WERI-Rb-1 (cell line): ENCODE data around the gene TNFRSF14.
A peak's percentile ranks its signal among the peaks of the same experiment; 100 is the strongest.

Experiments
- DNase-seq: peaks from one replicate; pipeline ENCODE4 v3.0.0-alpha.2; 2020
- H3K27ac ChIP-seq: fragments of 250-450 bp; sonication (Bioruptor Pico); 2 replicates; pipeline ENCODE4 v1.5.1; 2020; ENCODE audit warnings: mild to moderate bottlenecking, moderate library complexity
- H3K27me3 ChIP-seq: fragments of 250-450 bp; sonication (Bioruptor Pico); 2 replicates; pipeline ENCODE4 v1.5.1; 2021; ENCODE audit warnings: mild to moderate bottlenecking, low read depth, moderate library complexity; ENCODE audit not compliant: insufficient read depth, severe bottlenecking
- H3K36me3 ChIP-seq: fragments of 250-450 bp; sonication (Bioruptor Pico); 2 replicates; pipeline ENCODE4 v1.5.1; 2020; ENCODE audit warnings: mild to moderate bottlenecking, moderate library complexity
- H3K4me3 ChIP-seq: 2 replicates; pipeline ENCODE4 v1.5.1; 2011; ENCODE audit warnings: low read depth, mild to moderate bottlenecking, control low read depth, low read length
- H3K9me3 ChIP-seq: fragments of 250-450 bp; sonication (Bioruptor Pico); 2 replicates; pipeline ENCODE4 v1.5.1; 2021; ENCODE audit warnings: mild to moderate bottlenecking, moderate library complexity; ENCODE audit not compliant: severe bottlenecking
- TF ChIP-seq, protein P1 (sequence below): IDR thresholded peaks from 2 replicates; pipeline ENCODE4 v1.5.1; 2011; ENCODE audit warnings: low read depth, mild to moderate bottlenecking, control low read depth, inconsistent platforms, low read length

The TNFRSF14 gene

DNA sequence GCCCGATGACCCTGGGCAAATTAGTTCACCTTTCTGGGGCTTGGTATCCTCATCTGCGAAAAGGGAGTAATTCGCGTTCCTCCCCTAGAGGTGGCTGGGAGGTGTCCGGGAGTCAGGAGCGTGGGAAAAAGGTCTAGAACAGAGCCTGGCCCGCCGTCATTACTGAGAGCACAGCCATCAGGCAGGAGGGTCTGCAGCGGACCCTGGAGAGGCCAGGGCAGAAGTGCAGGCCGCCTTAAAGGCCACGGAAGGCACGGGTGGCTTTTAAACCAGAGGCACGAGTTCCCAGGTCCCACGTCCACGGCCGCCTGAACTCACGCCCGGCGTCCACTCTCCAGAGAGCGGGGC lies 30.6 kb upstream of the TNFRSF14 start:
- TF ChIP-seq, protein P1, sequence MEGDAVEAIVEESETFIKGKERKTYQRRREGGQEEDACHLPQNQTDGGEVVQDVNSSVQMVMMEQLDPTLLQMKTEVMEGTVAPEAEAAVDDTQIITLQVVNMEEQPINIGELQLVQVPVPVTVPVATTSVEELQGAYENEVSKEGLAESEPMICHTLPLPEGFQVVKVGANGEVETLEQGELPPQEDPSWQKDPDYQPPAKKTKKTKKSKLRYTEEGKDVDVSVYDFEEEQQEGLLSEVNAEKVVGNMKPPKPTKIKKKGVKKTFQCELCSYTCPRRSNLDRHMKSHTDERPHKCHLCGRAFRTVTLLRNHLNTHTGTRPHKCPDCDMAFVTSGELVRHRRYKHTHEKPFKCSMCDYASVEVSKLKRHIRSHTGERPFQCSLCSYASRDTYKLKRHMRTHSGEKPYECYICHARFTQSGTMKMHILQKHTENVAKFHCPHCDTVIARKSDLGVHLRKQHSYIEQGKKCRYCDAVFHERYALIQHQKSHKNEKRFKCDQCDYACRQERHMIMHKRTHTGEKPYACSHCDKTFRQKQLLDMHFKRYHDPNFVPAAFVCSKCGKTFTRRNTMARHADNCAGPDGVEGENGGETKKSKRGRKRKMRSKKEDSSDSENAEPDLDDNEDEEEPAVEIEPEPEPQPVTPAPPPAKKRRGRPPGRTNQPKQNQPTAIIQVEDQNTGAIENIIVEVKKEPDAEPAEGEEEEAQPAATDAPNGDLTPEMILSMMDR: no peak
- Histone ChIP-seq H3K27me3 (no peaks in the 10 kb centered on the region), H3K9me3 (no peaks in the 10 kb centered on the region), H3K27ac (peak overlapping the region; percentile 83), H3K4me3 (peak overlapping the region; percentile 67), H3K36me3 (peaks cover 41% of the 10 kb centered on the region)
- no peak for DNase-seq

DNA sequence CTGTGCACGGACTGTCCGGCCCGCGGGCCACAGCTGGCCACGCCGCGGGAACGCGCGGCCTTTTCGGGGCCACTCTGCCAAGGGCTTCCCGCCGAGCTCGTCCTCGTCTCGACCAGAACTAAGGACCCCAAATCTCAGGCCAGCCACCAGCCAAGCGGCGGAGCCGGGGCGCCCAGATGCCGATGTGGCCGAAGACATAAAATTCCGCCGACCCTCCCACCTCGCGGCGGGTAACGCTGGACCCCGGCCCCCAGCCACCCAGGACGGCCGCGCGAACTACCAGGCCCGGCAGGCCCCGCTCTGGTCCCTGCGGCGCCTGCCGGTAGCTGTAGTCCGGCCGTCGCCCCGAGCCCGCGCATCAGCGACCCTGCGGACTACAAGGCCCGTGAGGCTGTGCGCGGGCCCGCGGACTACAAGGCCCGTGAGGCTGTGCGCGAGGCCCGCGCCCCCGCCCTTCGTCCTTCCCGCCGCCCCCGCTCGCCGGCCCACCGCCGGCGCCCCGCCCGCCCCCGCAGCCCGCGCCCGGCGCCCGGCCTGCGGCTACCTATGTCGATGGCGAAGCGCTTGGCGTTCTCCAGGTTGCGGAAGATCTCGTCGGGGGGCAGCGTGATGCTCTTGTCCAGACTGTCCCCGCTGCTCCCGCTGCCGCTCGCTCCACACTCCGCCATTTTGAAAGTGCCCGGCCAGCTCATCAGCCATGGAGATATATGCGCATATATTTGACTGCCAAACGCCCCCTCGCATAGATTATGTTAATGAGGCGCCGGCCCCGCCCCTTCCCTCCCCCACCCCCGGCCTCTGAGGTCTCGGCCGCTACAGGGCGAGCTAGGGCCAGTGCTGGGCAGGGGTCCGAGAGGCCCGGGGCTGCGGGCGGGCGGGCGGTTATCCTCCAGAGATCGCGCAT lies 30.0 kb upstream of the TNFRSF14 start, which contains the start of gene PANK4:
PANK4 (minus strand) TSS at position 677 of the 904 bp plus-strand sequence; CDS start at position 668, 9 bp downstream.
- TF ChIP-seq, protein P1: no peak
- no peaks in the 10 kb centered on the region for H3K9me3 ChIP-seq
- H3K27ac ChIP-seq: peak within 1 kb of the TSS; percentile 86
- peaks cover 35% of the 10 kb centered on the region for H3K36me3 ChIP-seq
- H3K27me3 ChIP-seq: no peaks in the 10 kb centered on the region
- DNase-seq: peak; percentile 91
- peak within 1 kb of the TSS; percentile 67 for H3K4me3 ChIP-seq

DNA sequence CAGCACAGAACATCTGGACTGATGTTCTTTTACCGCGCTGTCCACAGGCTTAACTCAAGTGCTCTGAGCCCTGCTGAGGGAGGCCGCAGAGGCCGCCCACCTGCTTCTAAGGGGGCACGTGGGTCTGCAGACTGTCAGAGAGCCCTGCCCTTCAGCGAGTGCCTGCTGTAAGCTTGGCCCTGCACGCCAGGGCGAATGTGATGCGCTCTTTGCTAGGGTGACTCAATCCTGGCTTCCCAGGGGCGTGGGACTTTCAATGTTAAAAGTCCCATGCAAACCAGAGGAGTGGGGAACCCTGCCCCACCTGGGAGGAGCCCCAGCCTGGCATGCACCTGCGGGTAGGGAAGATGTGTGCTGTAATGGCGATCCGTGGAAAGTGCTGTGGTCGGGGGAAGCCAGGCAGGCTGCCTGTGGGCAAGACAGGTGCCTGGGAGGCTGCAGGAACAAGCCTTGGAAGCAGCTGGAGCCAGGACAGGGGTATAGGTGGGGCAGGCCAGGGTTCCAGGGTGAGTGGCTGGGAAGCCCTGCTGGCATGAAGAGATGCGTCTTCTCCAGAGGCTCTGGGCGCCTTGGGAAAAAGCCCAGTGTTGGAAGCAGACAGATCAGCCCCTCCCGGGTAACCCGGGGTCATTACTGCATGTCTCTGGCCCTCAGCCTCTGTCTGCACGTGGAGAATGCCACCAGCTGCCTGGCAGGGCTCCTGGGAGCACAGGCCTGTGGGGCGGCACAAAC lies 29.2 kb upstream of the TNFRSF14 start:
- peak overlapping the region; percentile 40; the same call in 1 of the 2 replicates for H3K4me3 ChIP-seq
- no peak overlapping the region for H3K27ac ChIP-seq
- H3K36me3 ChIP-seq: peaks cover 27% of the 10 kb centered on the region
- DNase-seq: no peak
- no peaks in the 10 kb centered on the region for H3K27me3 ChIP-seq
- H3K9me3 ChIP-seq: no peaks in the 10 kb centered on the region
- TF ChIP-seq, protein P1: no peak

DNA sequence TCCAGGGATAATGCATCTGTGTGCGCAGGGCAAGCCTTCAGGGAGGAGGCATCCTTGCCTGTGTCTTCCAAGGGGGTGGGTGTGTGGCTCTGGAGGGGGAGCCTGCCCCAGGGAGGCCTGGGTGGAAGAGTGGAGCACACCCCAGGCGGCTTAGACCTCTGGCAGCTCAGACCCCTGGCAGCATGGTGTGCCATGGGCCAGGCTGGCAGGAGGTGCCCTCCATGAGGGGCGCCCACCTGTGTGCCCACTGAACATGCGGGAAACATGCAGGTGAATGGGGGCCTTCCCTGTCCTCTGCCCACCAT lies 28.7 kb upstream of the TNFRSF14 start:
- Histone ChIP-seq H3K36me3 (peaks cover 25% of the 10 kb centered on the region), H3K9me3 (no peaks in the 10 kb centered on the region), H3K27ac (no peak overlapping the region), H3K4me3 (no peak overlapping the region), H3K27me3 (no peaks in the 10 kb centered on the region)
- TF ChIP-seq, protein P1: no peak
- DNase-seq: no peak

DNA sequence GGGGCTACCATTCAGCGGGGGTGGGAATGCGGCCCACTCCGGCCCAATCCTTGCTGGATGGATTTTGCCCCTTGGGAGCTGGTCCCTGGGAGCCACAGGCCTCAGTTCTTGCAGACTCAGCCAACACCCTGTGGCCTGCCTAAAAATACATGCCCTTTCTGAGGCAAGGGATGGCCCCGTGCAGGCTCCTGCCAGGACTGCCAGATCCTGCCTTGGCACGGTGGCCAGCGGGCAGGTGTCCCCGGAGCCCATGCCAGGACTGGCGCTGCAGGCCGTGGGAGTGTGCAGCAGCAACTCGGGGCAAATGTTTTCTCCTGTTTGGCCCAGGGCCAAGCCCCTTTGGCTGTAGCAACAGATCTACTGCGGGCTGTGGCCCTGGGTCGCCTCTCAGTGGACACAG lies 28.2 kb upstream of the TNFRSF14 start:
- no peaks in the 10 kb centered on the region for H3K27me3 ChIP-seq
- H3K9me3 ChIP-seq: no peaks in the 10 kb centered on the region
- TF ChIP-seq, protein P1: no peak
- H3K4me3 ChIP-seq: no peak overlapping the region
- H3K36me3 ChIP-seq: peaks cover 25% of the 10 kb centered on the region
- no peak overlapping the region for H3K27ac ChIP-seq
- DNase-seq: no peak
